Stimulated activated CD4-positive, alpha-beta T cell treated with anti-CD3 and anti-CD28 coated beads, TNF-alpha, amount 100 ng/mL, for 48 hours (primary cell): Measurements from ENCODE around the gene CDC42BPG.

Experiments used
- DNase-seq, 3 donors: peaks; one replicate each; pipeline ENCODE4 v3.0.0-alpha.2; 2020; ENCODE audit warnings: low read depth in 3 of 3

The CDC42BPG gene

DNA sequence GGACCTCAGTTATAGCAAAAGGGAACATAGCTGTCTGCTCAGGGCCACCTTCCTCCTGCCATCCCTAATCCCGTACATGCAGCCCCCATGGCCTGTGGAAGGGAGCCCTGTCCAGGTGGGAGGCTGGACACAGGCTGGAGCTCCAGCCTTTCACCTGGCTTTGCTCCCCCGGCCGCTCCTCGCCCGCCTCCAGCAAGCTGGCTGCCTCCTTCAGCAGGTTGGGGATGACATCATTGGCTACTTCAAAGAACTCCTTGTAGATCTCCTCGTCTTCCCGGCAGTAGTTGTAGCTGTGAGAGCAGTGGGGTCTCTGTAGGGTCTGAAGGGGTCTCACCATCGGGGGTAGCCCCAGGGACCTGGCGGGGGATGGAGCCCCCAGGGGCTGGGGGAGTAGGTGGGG, 39.0 kb downstream of the CDC42BPG start:
- DNase-seq = no peak

DNA sequence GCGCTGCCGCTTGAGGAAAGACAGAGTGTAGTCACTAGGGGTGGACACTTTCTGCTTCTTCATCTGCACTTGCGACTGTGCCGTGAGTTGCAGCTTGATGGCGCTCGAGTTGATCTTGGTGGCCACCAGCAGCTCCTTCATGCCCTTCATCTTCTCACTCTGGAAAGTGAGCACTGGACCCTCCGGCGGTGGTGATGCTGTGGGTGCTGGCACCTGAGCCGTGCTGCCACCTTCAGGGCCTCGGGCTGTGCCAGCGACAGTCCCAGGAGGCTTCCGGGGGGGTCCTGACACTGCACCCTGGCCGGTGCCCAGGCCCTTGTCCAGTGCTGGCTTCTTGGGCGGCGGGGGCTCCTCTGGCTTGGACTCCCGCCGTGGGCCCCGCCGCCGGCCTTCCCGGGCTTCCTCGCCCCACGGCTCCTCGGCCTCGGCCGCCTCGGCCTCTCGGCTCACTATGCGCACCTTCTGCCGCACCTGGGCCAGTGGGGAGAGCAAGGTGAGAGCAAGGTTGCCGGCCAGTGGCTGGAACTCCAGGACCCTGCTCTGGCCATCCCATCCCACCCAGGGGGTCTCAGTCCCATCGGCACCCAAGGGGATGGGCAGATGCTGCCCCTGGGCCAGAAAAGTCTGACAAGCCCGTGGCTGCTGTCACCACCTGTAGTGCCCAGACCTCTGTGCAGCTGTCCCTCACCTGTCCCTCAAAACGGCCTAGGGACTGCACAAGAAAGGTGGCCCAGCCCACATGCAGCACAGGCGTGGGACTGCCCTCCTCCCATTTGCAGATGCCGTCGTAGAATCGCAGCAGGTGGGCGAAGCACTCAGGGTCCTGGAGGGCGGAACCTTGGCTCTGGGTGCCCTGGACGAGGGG, 39.9 kb downstream of the CDC42BPG start:
- DNase-seq = no peak

DNA sequence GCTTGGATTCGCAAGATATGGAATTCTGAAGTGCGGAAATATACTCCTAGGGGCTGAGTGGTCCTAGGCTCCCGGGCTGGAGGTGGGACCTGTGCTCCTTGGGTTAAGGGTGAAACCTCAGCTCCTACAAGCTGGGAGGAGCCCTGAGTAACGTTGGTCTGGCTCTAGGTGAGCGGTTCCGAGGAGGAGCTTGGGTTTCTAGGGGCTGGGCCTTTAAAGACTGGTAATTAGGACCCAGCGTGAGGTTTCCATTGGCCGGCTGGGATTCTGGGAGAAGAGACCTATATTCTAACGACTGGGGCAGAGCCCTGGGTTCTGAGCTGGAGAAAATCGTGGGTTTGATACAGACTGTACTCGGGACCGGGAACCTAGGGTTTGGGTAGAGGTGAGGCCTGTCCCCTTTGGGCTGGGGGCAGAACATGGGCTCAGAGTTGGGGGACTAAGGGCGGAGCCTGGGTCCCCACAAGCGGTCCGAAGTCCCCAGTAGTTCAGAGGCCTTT, 40.6 kb downstream of the CDC42BPG start:
- DNase-seq = no peak

DNA sequence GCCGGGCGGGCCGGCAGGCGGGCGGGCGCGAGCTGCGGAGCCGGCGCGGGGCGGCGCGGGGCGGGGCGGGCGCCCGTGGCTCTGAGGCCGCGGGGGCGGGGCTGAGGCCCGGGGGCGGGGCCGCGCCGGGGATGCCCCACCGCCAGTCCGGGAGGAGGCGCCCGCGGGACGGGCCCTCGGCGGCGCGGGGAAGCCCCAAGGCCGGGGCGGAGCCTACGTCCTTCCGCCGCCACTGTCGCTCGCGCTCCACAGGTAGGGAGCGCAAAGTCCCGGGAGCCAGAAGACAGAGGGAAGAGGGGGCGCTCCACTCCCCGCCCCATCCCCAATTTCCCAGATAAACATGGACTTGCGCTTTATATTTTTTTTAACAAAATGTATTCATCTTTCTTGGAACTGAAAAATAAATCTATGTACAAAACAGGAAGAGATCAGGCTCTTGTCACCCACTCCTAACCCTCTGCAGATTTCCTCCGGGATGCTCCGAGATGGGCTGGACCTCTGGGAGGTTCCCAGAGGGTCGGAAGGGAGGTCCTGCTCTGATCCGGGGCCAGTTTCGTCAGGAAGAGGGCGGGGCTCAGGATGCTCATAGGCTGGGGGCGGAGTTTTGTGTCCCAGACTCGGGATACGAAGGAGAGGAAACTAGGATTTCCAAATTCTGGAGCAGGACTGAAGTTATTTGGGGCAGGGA, 41.2 kb downstream of the CDC42BPG start, which contains the start of gene MAP4K2:
Gene MAP4K2 (minus strand): TSS at position 57 of the 688 bp plus-strand sequence. CDS start 65 bp downstream, outside the sequence.
- DNase-seq = peak; percentile 63 to 86 (median 69)

DNA sequence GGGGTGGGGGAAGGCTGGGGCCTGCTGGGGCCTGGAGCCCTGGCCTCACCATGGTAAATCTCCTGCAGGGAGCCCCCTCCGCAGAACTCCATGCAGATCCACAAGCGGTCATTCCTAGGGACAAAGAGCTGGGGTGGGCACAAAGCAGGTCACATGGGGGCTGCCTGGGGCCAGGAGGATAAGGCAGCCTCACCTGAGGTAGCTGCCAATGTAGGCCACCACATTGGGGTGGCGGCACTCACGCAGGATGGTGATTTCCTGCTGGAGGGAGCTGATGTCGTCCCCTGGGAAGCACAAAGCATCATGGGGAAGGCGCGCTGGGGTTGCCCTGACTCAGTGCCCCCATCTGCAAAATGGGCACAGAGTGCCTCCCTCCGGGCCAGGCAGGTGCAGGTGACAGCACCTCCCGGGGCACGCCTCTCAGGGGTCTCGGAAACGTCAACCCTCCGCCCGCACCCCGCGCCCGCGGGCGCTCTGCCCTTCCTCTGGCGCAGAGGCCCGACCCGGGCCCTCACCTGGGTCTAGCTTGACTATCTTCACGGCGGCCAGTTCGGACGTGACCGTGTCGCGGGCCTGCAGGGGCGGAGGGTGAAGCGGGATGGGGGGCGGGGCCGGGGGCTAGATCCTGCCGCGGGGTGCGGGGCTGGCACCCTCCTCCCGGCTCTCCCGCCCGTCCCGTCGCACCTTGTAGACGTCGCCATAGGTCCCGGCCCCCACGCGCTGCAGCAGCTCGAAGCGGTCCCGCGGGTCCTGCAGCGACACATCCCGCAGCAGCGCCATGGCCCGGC, 41.9 kb downstream of the CDC42BPG start:
- peak in 2 of 3 donors; percentile 5 to 29 for DNase-seq

DNA sequence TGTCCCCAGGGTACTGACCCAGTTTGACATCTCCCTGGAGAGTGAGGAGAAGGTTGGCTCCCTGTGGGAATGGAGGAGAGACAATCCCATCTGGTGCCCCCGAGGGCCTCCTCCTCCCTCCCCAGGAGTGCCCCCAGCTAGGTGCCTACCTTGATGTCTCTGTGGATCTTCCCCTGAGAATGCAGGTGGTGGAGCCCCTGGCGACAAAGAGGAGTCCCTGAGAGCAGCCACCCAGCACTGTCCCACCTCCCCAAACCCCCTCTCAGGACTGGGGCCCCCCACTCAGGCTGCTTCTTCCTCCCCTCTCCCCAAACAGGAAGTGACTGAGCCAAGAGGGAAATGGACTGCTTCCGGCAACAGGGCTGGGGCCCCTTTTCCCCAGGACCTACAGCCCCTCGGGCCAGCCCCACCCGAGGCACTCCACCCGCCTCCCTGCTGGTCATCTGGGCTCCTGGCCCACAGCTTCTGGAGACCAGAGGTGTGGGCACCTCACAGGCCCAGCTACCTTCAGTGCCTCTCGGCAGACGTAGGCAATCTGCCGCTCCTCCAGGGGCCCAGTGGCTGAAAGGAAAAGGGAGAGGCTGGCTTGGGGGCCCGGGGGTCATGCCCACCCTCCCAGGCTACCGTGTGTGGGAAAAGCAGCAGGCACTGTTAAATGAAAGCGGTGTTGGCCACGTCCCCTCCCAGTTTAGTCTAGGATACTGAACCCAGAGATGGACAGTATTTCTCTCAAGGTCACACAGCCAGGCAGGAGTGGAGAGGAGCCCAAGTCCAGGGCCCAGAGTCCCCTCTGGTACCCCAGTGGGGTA, 42.7 kb downstream of the CDC42BPG start:
- DNase-seq = no peak

DNA sequence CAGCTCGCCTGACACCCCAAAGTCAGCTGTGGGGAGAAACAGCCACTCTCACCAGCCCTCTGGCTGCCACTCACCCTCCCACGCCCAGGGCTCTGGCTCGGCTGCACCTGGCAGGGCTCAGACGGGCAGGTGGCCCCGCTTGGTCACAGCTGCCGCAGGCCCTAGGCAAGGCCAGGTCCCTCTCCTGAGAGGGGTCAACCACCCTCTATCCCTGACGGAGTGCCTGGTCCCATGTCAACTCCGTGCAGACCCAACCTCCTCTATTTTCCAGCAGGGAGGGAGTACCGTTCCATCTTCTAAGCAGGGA, 43.3 kb downstream of the CDC42BPG start:
- DNase-seq = no peak

DNA sequence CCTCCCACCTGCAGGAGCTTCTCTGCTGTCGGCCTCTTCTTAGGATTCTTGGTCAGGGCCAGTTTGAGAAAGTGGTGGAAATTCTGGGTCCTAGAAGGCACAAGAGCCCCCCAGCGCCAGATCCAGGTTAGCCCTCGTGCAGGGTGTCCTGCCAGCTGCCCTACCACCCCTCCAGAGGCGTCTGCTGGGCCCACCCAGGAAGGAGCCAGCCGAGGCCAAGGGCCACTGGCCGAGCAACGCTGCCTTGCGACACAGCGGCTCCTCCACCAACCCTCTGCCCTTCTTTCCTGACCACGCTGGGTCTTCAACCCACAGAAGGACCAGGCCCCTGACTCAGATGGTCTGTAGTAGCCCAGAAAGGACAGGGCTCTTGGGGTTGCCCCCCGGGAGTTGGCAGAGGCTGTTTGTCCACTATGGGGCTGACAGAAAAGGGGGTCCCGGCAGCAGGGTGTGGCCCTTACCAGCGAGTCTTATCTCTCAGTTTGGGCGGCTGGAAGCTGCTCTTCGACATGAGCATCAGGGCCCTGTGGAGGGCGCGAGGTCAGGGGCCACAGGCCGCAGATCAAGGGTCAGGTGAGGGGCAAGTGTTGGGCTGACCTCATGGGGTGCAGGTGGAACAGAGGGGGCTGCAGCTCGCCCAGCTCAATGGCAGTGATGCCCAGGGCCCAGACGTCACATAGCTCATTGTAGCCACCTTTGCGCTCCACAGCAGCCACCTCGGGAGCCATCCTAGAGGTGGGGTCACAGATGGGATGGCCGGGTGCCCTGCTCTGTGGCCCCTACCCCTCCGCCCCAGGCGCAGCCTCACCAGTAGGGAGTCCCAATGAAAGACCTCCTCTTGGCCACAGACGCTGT, 43.9 kb downstream of the CDC42BPG start:
- DNase-seq = no peak

DNA sequence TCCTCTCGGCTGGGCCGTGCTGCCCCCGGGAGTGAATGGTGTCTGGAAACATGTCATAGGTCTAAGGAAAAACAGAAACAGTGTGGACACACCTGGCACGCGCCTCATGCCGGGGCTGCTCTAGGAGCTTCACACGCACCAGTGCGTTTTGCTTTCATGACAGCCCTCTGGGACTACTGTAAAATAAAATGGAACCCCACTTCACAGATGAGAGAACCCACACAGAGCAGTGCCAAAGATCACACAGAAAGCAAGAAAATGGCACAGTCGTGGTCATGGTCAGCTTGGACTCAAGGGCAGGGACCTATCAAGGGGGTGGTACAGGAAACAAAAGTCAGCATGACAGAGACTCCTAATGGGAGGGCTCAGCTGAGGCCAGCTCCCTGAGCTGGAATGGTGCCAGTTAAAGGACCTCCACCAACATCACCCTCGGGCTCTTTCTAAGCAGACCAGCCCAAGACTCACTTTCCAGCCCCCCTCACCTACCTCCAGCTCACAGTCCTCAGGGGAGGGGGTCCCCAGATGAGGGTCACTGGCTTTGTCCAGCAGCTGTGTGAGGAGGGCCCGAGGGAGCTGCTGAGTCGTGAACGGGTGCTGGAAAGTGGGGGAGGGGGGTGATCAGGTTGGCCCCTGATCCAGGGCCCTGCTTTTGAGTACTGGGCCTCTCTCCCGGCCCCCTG, 44.7 kb downstream of the CDC42BPG start:
- no peak for DNase-seq

DNA sequence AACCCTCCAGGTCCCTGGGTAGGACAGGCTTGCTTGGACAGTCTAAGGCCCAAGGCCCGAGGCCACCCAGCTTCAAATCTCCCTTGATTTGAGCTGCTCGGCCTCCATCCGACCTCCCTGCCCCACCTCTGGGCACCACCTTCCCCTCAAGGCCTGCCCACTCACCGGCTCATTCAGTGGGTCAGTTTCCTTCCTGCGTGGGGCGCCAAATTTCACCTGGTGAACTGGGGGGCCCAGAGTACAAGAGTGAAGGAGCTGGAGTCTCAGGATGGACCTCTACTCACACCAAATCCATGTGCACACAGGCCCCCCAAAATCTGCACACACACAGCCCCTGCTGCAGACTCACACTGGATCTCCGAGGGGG, 45.2 kb downstream of the CDC42BPG start:
- no peak for DNase-seq

DNA sequence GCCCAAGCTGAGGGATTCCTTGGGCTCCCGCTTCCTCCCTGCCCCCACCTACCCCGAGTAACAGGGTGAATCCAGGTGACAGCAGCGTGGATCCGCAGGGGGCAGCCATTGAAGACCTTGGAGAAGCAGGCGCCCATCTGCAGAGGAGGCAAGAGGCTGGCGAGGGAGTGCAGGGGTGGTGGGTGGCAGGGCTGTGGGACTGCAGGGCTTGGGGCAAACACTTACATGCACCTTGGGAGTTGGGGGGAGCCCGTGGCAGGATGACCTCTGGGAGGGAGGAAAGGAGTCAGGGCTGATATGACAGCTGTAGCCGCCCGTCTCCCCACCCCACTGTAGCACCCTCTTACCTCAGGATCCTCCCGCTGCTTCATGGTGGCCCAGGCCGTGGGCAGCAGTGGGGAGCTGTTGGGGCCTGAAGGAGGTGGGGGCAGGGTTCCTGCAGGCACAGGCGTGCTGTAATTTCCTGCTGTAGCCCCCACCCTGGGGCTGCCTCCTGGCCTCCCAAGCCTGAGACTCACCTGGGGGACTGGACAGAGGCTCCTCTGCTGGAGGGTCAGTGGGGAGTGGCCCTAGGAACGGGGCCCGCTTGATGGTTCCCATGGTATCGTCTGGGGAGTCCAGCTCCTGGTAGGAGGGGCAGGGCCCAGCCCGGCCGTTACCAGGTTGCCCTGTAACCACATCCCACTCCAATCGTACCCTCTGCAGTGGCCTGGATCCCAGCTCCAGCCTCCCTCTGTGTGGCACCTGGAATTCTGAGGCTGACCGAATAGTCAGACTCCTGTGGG, 47.5 kb downstream of the CDC42BPG start:
- no peak for DNase-seq

DNA sequence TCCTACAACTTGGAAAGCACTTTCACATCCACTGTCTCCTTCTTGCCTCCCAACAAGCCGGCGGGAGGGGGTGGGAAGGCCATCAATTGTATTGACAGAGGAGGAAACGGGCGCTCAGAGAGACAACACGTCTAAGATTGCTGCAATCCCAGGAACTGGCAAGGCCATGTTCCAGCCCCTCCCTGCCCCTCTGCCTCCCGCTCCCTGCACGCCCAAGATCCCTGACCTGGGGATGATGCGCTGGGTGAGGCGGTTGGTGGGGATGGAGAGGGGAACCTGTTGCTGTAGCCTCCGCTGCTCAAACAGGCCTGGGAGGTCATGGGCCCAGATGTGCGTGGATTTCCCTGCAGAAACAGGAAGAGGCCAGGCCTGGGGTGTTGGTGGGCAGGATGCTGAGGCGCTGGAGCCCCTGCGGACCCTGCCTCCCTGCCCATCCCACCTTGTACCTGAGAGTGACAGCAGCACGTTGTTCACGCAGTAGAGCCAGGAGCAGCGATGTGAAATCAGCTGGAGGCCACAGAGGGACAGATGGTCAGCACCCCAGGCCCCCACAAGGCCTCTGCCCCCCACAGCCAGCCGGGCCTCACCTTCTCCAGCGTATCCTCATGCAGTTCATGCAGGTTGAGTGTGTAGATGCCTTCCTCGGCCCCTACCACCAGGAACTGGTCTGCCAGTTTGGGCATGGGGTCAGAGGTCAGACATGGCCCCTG, 48.3 kb downstream of the CDC42BPG start:
- DNase-seq = no peak

DNA sequence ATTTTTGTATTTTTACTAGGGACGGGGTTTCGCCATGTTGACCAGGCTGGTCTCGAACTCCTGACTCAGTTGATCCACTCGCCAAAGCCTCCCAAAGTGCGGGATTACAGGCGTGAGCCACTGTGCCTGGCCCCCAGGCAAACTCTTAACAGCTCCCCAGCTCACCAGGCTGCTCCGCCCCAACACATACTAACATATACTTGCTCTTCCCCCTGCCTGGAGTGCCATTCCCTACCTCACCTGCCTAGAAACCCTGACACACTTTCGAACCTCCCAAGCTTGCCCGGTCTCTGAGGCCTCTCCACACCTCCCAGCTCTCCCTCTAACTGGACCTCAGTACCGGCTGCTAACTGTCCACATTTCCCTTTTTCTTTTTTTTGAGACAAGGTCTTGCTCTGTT, 49.9 kb downstream of the CDC42BPG start:
- no peak for DNase-seq

DNA sequence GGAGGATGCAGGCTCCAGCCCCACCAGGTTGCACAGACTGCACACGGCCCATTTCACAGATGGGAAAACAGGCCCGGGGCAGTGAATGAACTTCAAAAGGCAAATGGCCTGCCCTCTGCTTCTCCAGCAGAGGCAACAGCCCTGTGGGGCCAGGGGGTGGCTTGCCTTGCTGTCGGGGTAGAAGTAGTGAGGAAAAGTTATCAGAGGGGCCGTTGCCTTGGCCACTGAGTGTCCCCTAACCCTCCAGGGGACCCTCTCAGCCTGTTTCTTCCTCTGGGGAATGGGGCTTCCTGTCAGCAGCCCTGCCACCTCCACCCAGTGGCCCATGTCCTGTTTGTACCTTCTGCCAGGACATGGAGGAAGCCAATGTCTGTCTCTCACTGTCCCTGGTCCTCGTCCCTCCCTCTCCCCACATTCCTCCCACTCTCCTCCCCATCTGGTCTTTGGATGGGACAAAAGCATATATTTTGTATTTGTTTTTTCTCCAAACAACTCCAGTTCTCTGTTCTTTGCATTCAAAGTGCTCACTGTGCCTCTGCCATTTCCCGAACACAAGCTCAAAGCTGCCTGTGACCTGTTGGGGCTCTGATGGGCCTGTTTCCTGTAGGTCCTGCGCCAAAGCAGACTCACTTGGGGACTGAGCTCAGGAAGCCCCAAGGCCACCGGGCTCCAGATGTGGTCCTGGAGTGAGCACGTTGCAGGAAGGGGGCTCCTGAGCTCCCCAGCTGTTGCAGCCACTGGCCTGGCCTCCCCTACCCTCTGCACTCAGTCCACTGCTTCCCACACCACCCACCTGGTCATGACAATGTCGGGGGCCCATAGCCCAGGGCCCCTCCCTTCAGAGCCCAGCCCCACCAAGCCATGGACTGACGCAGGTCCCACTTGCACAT, 50.9 kb downstream of the CDC42BPG start:
- no peak for DNase-seq

DNA sequence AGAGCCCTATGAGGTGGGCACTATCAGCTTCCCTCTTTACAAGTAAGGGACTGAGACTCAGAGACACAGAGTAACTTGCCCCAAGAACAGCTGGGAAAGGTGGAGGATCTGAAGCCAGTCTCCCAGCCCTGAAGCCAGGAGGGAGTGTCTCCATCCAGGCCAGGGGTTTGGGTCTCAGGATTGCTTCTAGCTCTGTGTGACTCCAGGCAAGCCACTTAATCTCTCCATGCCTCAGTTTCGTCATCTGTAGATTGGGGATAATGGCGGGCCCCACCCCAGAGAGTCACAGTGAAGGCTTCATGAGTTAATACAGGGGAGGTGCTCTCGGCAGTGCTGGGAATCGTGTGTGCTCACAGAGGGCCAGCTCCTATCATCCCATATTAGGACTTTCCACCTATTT, 52.0 kb downstream of the CDC42BPG start:
- DNase-seq = no peak

DNA sequence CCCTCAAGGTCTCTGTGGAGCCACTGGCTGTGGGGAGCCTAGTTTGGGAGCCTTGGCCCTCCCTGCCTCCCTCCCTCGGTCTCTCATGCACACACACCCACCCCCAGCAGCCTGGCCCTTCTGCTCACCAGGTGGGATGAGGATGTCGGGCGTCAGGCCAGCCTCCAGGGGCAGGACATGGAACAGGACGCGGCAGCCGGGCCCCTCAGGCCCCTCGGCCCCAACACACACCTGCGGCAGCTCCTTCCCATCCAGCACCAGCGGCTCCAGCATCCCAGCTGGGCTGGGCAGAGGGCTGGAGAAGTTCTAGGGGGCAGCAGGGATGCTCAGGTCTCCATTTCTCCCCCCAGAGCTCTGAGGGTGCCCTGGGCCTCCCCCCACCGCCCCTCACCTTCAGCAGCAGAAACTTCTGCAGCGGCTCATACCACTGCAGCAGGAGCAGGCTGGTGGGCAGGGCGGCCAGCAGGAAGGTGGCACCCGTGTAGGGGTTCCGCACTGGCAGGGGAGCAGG, 52.6 kb downstream of the CDC42BPG start:
- no peak for DNase-seq
